GM12878 (cell line): ENCODE measurements around the gene LMLN. TPM values are rescaled to one million over a fixed set of nuclear protein-coding genes. Genes with fewer than 3 reads are reported as not detected.

Experiments
- ATAC-seq: fragments of 200-7000 bp; cut with Tn5 transposase; 3 replicates; pipeline ENCODE4 v1.9.1; 2020; ENCODE audit warnings: mild to moderate bottlenecking, moderate library complexity
- BruUV-seq: library from RNA; stranded (reverse); fragments of 400-500 nt; replicated peaks from 2 replicates; lab custom pipeline; 2021; lab: Mats Ljungman, UMichigan
- CTCF ChIA-PET: fragments of 300-600 bp; sonication (Branson Sonifier 250); formaldehyde crosslinking; extraction: SDS; loops from one replicate; lab custom pipeline; 2021; ENCODE audit warnings: inconsistent platforms; lab: Yijun Ruan, JAX
- POLR2A ChIA-PET: fragments of 350-600 bp; formaldehyde crosslinking; extraction: SDS; loops from one replicate; lab custom pipeline; 2021; ENCODE audit warnings: inconsistent platforms; lab: Charles Lee
- RAD21 ChIA-PET: fragments of 300-600 bp; sonication (Branson Sonifier 250); formaldehyde crosslinking; loops from one replicate; lab custom pipeline; 2023; ENCODE audit warnings: antibody characterized with exemption; ENCODE audit not compliant: unreplicated experiment; lab: Charles Lee
- SMC1A ChIA-PET: fragments of 300-600 bp; sonication (Branson Sonifier 250); formaldehyde crosslinking; loops from one replicate; lab custom pipeline; 2023; ENCODE audit not compliant: unreplicated experiment, uncharacterized antibody; lab: Charles Lee
- DNase-seq: peaks from one replicate; pipeline ENCODE4 v3.0.0-alpha.2; 2011; ENCODE audit warnings: low read depth, low spot score
- FAIRE-seq: peaks from 3 replicates; lab custom pipeline; 2011; peaks lifted over from hg19 to GRCh38; lab: Jason Lieb, UNC
- H2AFZ ChIP-seq: 2 replicates; pipeline ENCODE4 v1.6.0; 2011; ENCODE audit warnings: low read depth, low read length, control low read depth; ENCODE audit not compliant: control insufficient read depth
- H3K27ac ChIP-seq: 2 replicates; pipeline ENCODE4 v1.5.1; 2011; ENCODE audit warnings: control low read depth; ENCODE audit not compliant: control insufficient read depth, insufficient read depth
- H3K27me3 ChIP-seq, 2 experiments: replicated peaks in 1 of 2; 2 replicates each; pipeline versions ENCODE4 v1.6.0 to v1.6.1; 2011; ENCODE audit warnings: low read length in 1 of 2; ENCODE audit not compliant: control insufficient read depth in 2 of 2, insufficient read depth in 2 of 2
- H3K36me3 ChIP-seq, 2 experiments: 2 replicates each; pipeline ENCODE4 v1.5.1; 2011; ENCODE audit warnings: low read length in 1 of 2; ENCODE audit not compliant: control insufficient read depth in 2 of 2, insufficient read depth in 2 of 2
- H3K4me1 ChIP-seq: 2 replicates; pipeline ENCODE4 v1.6.1; 2011; ENCODE audit warnings: mild to moderate bottlenecking, low read length, moderate library complexity, mixed read lengths; ENCODE audit not compliant: control insufficient read depth, insufficient read depth
- H3K4me2 ChIP-seq: 2 replicates; pipeline ENCODE4 v1.6.0; 2011; ENCODE audit warnings: control low read depth; ENCODE audit not compliant: control insufficient read depth, insufficient read depth
- H3K4me3 ChIP-seq: fragments of 200-600 bp; sonication (generic); 2 replicates; pipeline ENCODE4 v1.5.1; 2016
- H3K79me2 ChIP-seq: 2 replicates; pipeline ENCODE4 v1.6.0; 2011; ENCODE audit warnings: low read length; ENCODE audit not compliant: control insufficient read depth, insufficient read depth
- H3K9ac ChIP-seq: 2 replicates; pipeline ENCODE4 v1.8.0; 2011; ENCODE audit warnings: low read length, control low read depth, mixed read lengths; ENCODE audit not compliant: control insufficient read depth, insufficient read depth
- H3K9me3 ChIP-seq: replicated peaks from 3 replicates; pipeline ENCODE4 v1.5.1; 2011; ENCODE audit warnings: mild to moderate bottlenecking, low read length; ENCODE audit not compliant: control insufficient read depth, insufficient read depth
- H4K20me1 ChIP-seq: 2 replicates; pipeline ENCODE4 v1.6.0; 2011; ENCODE audit not compliant: control insufficient read depth, insufficient read depth
- BCL11A ChIP-seq: IDR thresholded peaks from 2 replicates; pipeline ENCODE4 v1.6.1; 2011; ENCODE audit warnings: low read depth, low read length
- BRCA1 ChIP-seq: IDR thresholded peaks from 2 replicates; pipeline ENCODE4 v1.6.1; 2011; ENCODE audit warnings: low read depth, low read length, improper control_type of control experiment
- ETV6 ChIP-seq, 2 experiments: fragments of 450-650 bp in 1 of 2; IDR thresholded peaks in 1 of 2; conservative IDR thresholded peaks in 1 of 2; 2 replicates each; pipeline ENCODE4 v1.6.1; 2014; ENCODE audit warnings: antibody characterized with exemption in 1 of 2, borderline replicate concordance in 1 of 2, low read depth in 1 of 2, mild to moderate bottlenecking in 1 of 2, moderate library complexity in 1 of 2
- FOXK2 ChIP-seq: fragments of 450-650 bp; IDR thresholded peaks from 2 replicates; pipeline ENCODE4 v1.6.1; 2017; ENCODE audit warnings: mild to moderate bottlenecking, moderate library complexity
- IRF4 ChIP-seq: IDR thresholded peaks from 2 replicates; pipeline ENCODE4 v1.6.1; 2011; ENCODE audit warnings: low read depth, low read length
- KDM1A ChIP-seq: fragments of 200-600 bp; sonication (generic); IDR thresholded peaks from 2 replicates; pipeline ENCODE4 v1.6.1; 2016; ENCODE audit warnings: borderline replicate concordance
- MEF2A ChIP-seq: IDR thresholded peaks from 2 replicates; pipeline ENCODE4 v1.6.1; 2011; ENCODE audit warnings: low read depth, mild to moderate bottlenecking, low read length, moderate library complexity; ENCODE audit not compliant: insufficient read depth
- MEF2B ChIP-seq: fragments of 450-650 bp; IDR thresholded peaks from 2 replicates; pipeline ENCODE4 v1.6.1; 2018; ENCODE audit warnings: mild to moderate bottlenecking, moderate library complexity; ENCODE audit not compliant: partially characterized antibody, poor library complexity, severe bottlenecking
- NFIC ChIP-seq: IDR thresholded peaks from 2 replicates; pipeline ENCODE4 v1.6.1; 2012; ENCODE audit warnings: low read depth, mild to moderate bottlenecking, inconsistent platforms, low read length, moderate library complexity
- RAD21 ChIP-seq: IDR thresholded peaks from 2 replicates; pipeline ENCODE4 v1.6.1; 2011; ENCODE audit warnings: mild to moderate bottlenecking, low read depth, low read length, moderate library complexity; ENCODE audit not compliant: insufficient read depth
- SPI1 ChIP-seq: IDR thresholded peaks from 2 replicates; pipeline ENCODE4 v1.6.1; 2011; ENCODE audit warnings: low read depth, mild to moderate bottlenecking, low read length, moderate library complexity, borderline replicate concordance; ENCODE audit not compliant: insufficient read depth
- TARDBP ChIP-seq: IDR thresholded peaks from 2 replicates; pipeline ENCODE4 v1.6.1; 2016; ENCODE audit warnings: borderline replicate concordance
- USF2 ChIP-seq: IDR thresholded peaks from 2 replicates; pipeline ENCODE4 v1.6.1; 2011; ENCODE audit warnings: low read depth, low read length, improper control_type of control experiment, borderline replicate concordance
- YBX1 ChIP-seq: fragments of 450-650 bp; IDR thresholded peaks from 2 replicates; pipeline ENCODE4 v1.6.1; 2016; ENCODE audit warnings: antibody characterized with exemption
- ZBTB33 ChIP-seq: fragments of 450-650 bp; IDR thresholded peaks from 2 replicates; pipeline ENCODE4 v1.6.1; 2017; ENCODE audit warnings: mild to moderate bottlenecking
- ZNF217 ChIP-seq: fragments of 450-650 bp; IDR thresholded peaks from 2 replicates; pipeline ENCODE4 v1.6.1; 2017; ENCODE audit warnings: antibody characterized with exemption, mild to moderate bottlenecking
- ZNF24 ChIP-seq: fragments of 450-650 bp; IDR thresholded peaks from 2 replicates; pipeline ENCODE4 v1.6.1; 2017; ENCODE audit warnings: antibody characterized with exemption, mild to moderate bottlenecking
- WGBS: methylation state at CpG from one replicate; pipeline ENCODE4 v1.1.6; 2016; ENCODE audit warnings: low lambda C conversion rate; ENCODE audit not compliant: insufficient replicate concordance, insufficient coverage; ENCODE audit errors: missing lambda C conversion rate; 5-methylcytosine and 5-hydroxymethylcytosine counted together
- in situ Hi-C: fragments of 300-500 bp; cut with MboI; formaldehyde crosslinking; loops from 9 replicates; pipeline ENCODE4 v1.14.3; 2018; ENCODE audit warnings: mixed read lengths
- intact Hi-C: fragments of 100-400 bp; cut with micrococcal nuclease; formaldehyde crosslinking; loops from one replicate; pipeline ENCODE4 v1.14.2; 2022; ENCODE audit not compliant: unreplicated experiment
- polyA plus RNA-seq, 11 experiments: library from polyadenylated mRNA; depleted of rRNA in 4 of 11; unstranded in 6 of 11; stranded (reverse) in 5 of 11; fragments of >200 nt; fragmentation: Nextera tagmentation in 4 of 11; fragmentation: Illumina TruSeq in 1 of 11; extraction: Ambion mirVana in 4 of 11; extraction: Trizol in 1 of 11; gene quantifications; 1 replicate in 1 of 11; 2 replicates in 10 of 11; pipeline versions ENCODE4 v1.2.1 to v1.2.3, GENCODE V29; 2011 to 2016; ENCODE audit warnings: inconsistent platforms in 2 of 11, missing spikeins in 2 of 11, low read depth in 1 of 11
- total RNA-seq, 4 experiments: library from RNA; depleted of rRNA in 3 of 4; stranded (reverse); fragments of >200 nt in 3 of 4; fragmentation: Illumina TruSeq in 1 of 4; extraction: Trizol in 1 of 4; gene quantifications; 2 replicates each; pipeline versions ENCODE4 v1.2.1 to v1.2.3, GENCODE V29; 2013 to 2021
- TF ChIP-seq, protein P1 (sequence below): IDR thresholded peaks from 2 replicates; pipeline ENCODE4 v1.6.1; 2012; ENCODE audit warnings: low read length, inconsistent platforms
- TF ChIP-seq, protein P2 (sequence below): fragments of 450-650 bp; formaldehyde crosslinking; IDR thresholded peaks from 2 replicates; pipeline ENCODE4 v1.4.0; 2020; ENCODE audit warnings: mild to moderate bottlenecking, moderate library complexity

LMLN gene
- total and polyA plus RNA-seq, 10 of the 15 experiments (the other 5 are each of a cell fraction or from before 2014, with no cell fraction given) = 0.02 to 1.7 (median 0.81) TPM

- in situ Hi-C loops (no loop called here), intact Hi-C loops (no loop called here)
- FAIRE-seq = no peak
- Histone ChIP-seq H3K27me3 (no peaks in the 10 kb centered on the region; a peak in 1 of 4 replicates), H3K4me1 (no peaks in the 10 kb centered on the region), H3K9me3 (no peaks in the 10 kb centered on the region), H3K79me2 (no peaks in the 10 kb centered on the region), H2AFZ (no peak overlapping the region), H3K27ac (no peak overlapping the region), H4K20me1 (no peaks in the 10 kb centered on the region), H3K36me3 (no peaks in the 10 kb centered on the region), H3K4me3 (no peak overlapping the region), H3K9ac (no peak overlapping the region), H3K4me2 (no peak overlapping the region)
- ChIA-PET CTCF (no interaction called here), POLR2A (no interaction called here), RAD21 (no interaction called here), SMC1A (no interaction called here)
- no peak for DNase-seq
- WGBS = 67% methylated on average over 13 of the region's 13 CpGs
- BruUV-seq = no TSS peak
- no peak for ATAC-seq
- TF ChIP-seq, protein P1, sequence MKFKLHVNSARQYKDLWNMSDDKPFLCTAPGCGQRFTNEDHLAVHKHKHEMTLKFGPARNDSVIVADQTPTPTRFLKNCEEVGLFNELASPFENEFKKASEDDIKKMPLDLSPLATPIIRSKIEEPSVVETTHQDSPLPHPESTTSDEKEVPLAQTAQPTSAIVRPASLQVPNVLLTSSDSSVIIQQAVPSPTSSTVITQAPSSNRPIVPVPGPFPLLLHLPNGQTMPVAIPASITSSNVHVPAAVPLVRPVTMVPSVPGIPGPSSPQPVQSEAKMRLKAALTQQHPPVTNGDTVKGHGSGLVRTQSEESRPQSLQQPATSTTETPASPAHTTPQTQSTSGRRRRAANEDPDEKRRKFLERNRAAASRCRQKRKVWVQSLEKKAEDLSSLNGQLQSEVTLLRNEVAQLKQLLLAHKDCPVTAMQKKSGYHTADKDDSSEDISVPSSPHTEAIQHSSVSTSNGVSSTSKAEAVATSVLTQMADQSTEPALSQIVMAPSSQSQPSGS = no peak
- no peak for TF ChIP-seq RAD21
- no peak for TF ChIP-seq SPI1
- no peak for TF ChIP-seq NFIC
- no peak for TF ChIP-seq USF2
- no peak for TF ChIP-seq TARDBP
- TF ChIP-seq, protein P2, sequence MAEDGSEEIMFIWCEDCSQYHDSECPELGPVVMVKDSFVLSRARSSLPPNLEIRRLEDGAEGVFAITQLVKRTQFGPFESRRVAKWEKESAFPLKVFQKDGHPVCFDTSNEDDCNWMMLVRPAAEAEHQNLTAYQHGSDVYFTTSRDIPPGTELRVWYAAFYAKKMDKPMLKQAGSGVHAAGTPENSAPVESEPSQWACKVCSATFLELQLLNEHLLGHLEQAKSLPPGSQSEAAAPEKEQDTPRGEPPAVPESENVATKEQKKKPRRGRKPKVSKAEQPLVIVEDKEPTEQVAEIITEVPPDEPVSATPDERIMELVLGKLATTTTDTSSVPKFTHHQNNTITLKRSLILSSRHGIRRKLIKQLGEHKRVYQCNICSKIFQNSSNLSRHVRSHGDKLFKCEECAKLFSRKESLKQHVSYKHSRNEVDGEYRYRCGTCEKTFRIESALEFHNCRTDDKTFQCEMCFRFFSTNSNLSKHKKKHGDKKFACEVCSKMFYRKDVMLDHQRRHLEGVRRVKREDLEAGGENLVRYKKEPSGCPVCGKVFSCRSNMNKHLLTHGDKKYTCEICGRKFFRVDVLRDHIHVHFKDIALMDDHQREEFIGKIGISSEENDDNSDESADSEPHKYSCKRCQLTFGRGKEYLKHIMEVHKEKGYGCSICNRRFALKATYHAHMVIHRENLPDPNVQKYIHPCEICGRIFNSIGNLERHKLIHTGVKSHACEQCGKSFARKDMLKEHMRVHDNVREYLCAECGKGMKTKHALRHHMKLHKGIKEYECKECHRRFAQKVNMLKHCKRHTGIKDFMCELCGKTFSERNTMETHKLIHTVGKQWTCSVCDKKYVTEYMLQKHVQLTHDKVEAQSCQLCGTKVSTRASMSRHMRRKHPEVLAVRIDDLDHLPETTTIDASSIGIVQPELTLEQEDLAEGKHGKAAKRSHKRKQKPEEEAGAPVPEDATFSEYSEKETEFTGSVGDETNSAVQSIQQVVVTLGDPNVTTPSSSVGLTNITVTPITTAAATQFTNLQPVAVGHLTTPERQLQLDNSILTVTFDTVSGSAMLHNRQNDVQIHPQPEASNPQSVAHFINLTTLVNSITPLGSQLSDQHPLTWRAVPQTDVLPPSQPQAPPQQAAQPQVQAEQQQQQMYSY (CRISPR knock-in tag) = no peak
- TF ChIP-seq YBX1 = no peak
- no peak for TF ChIP-seq MEF2B
- no peak for TF ChIP-seq ZNF24
- TF ChIP-seq ZNF217 = no peak
- TF ChIP-seq KDM1A = no peak
- no peak for TF ChIP-seq IRF4
- TF ChIP-seq ETV6 (conservative IDR thresholded peaks at IDR 0.05 in 1 of 2, IDR thresholded peaks at IDR 0.05 in 1 of 2; ENCODE audit: borderline replicate concordance in 1 of 2, low read depth in 1 of 2) = no peak
- no peak for TF ChIP-seq ZBTB33
- TF ChIP-seq MEF2A = no peak
- no peak for TF ChIP-seq BCL11A
- no peak for TF ChIP-seq BRCA1
- TF ChIP-seq FOXK2 = no peak
These were observed 70.7 kb downstream of the LMLN start for GRCh38 chr3:198030726-198031125.
